Right ventricle myocardium inferior (tissue), 1 donor: ENCODE results near the gene ISYNA1. TPM values are rescaled to one million over a fixed set of nuclear protein-coding genes. Genes with fewer than 3 reads are reported as not detected.
A peak's percentile ranks its signal among the peaks of the same experiment; 100 is the strongest.

Source experiments
- ATAC-seq: fragments of 200-7000 bp; cut with Tn5 transposase; one replicate; pipeline ENCODE4 v1.9.1; 2020; ENCODE audit warnings: mild to moderate bottlenecking, moderate library complexity
- DNase-seq: peaks from one replicate; pipeline ENCODE4 v3.0.0; 2021; ENCODE audit errors: missing footprints
- intact Hi-C: fragments of 100-400 bp; cut with DNase I; formaldehyde crosslinking; loops from one replicate; pipeline ENCODE4 v1.11.0; 2022
- long read RNA-seq: library from polyadenylated mRNA; unstranded; transcript quantifications from one replicate; pipeline ENCODE4 v2.0.0, GENCODE V29; 2021
- total RNA-seq: library from RNA; stranded (reverse); fragmentation: NEBNext Ultra II Directional; extraction: Animal tissue kit (Norgen Biotek cat#: 25700); gene quantifications from one replicate; pipeline ENCODE4 v1.2.1, GENCODE V29; 2021
- donor health status: DM: no; HTN: yes; CAD: no; lungs with severe emphysema.

Gene ISYNA1
- 26.0 TPM for total RNA-seq
- long read RNA-seq, transcript ISYNA1-201 (11 exons, 2,420 nt): major isoform, 25 of 33 reads
- long read RNA-seq, partial matches to known transcripts: 1 of 33 reads
- long read RNA-seq, other reads (novel, unspliced or antisense): 5 of 33 reads

DNA sequence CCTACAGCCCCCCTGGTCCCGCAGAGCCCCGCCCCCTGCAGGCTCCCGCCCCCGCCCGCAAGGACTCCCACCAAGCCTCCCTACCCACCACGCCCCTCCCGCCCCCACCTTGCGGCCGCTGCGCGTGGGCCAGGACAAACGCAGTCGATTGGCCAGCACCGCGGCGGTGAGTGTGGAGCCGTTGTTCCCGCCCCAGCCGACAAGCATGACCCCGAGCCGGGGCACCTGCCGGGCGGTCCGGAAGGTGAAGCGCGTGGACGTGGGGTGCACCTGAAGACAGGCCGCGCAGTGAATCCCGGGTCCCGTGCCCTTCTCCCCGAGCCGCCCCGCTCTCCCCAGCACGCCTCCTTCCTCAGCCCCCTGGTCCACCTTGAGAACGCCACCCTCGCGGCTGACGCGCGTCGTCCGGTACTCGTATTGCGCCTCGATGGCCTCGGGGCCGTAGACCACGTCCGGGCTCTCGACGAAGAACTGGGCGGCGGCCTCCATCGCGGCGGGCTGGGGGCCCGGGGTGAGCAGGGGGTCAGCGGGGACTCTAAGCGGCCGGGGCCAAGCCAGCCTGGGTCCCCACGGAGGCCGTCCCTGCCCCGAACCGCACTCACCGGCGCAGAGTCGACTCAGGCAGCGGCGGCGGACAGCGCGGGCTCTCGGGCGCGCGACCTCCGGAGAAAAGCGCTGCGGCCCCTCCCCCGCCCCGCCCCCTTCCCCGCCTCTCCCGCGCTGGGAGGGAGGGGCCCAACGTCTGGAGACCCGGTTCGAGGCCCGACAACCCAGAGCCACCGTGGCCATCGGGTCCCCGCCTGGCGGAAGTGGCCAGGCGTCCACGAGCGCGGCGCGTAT lies at the start of gene ISYNA1:
Gene ISYNA1, minus strand, starts transcription at position 643 of the 840 bp plus-strand sequence. Its CDS starts 154 bp downstream, at position 489.
- intact Hi-C loops: no loop called here
- peak; percentile 78 for DNase-seq
- peak; percentile 49 for ATAC-seq

DNA sequence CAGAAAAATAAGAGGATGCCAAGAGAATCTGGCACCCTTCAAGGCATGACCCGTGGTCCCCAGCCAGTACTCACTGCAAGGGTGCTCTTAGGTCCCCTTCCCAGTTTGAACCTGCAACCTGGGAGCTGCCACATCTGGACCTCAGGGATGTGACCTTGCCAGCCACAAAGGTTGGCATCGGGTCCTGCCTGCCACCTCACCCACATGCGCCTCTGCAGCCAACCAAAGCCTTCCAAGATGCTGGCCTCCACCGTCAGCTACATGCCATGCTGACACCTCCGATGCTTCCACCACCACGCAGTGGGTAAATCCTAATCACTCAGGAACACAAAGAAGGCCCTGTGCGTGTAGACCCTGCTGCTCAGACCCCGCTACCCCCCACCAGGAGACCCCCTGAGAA lies 48.8 kb upstream of the ISYNA1 start:
- intact Hi-C loops: no loop called here
- ATAC-seq (no peak), DNase-seq (peak; percentile 28)

DNA sequence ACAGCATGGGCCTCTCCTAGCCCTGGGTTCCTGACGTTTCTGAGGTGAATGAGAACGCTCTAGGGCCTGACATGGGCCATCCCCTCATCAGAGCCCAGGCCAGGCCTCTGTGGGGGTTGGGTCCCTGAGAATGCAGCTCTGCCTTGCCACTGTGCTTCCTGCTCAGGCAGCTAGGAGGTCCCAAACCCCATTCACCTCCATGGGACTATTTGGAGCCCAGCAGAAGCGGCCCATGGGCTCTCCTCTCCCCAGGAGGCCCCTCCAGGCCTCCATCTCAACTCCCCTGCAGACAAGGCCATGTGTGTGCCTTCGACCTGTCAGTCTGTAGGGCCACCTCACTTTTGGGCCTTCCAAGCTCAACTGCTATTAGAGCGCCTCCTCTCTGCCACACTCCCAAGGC lies 47.1 kb upstream of the ISYNA1 start:
- intact Hi-C loops: no loop called here
- DNase-seq (no peak), ATAC-seq (no peak)

DNA sequence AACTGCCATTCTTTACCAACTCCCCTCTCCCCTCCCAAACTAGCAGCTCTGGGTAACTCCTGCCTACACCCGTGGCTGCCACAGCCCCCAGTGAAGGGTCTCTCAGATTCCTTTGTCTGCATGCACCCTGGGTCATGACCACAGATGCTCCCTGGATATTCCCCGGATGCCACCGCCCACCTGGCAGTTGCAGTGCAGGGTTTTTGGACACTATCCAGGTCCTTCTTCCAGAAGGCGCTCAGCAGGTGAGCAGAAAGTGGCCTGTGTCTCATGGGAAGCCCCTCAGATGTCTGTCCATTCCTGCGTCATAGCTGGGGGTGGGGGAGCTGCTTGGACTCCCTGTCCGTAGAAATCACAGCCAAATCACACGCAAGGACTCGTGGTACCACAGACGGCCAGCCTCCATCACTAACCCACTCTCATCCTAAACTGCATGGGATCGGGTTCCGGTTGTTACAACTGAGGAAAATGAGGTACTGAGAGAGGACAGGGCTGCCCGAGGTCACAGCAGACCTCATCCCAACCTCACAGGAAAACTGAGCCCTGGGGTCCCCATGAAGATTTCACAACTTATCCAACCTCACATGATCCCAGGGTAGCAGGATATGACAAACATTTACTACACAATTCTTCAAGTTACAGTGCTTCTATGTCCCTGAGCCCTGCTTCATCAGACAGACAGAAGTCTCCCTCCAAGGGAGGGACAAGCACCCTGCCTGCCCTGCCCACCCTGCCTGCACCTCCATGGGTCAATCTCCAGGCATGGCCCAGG lies 45.4 kb upstream of the ISYNA1 start:
- no peak for ATAC-seq
- DNase-seq: no peak
- intact Hi-C loops: no loop called here

DNA sequence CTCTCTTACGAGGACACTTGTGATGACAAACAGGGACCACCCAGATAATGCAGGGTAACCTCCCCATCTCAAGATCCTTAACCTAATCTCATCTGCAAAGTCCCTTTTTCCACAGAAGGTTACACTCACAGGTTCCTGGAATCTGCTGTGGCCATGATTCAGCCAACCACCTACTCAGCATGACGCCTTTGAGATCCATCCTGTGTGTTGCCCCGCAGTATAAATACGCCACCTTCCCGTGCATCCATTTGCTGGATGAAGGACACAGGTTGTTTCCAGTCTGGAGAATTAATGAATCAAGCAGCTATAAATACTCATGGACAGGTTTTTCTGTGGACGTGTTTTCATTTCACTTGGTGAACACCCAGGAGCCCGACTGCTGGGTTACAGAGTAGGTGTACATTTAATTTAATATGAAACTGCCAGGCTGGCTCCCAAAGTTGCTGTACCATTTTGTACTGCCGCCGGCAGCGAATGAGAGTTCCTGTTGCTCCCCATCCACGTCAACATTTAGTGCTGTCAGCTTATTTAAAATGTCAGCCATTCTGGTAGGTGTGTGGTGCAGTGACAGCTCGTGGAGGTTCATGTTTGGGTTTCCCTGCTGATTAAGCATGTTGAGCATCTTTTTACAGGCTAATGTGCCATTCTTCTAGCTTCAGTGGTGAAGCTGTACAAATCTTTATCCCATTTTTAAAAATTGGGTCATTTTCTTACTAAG lies 43.7 kb upstream of the ISYNA1 start:
- intact Hi-C loops: no loop called here
- ATAC-seq: no peak
- DNase-seq: no peak

DNA sequence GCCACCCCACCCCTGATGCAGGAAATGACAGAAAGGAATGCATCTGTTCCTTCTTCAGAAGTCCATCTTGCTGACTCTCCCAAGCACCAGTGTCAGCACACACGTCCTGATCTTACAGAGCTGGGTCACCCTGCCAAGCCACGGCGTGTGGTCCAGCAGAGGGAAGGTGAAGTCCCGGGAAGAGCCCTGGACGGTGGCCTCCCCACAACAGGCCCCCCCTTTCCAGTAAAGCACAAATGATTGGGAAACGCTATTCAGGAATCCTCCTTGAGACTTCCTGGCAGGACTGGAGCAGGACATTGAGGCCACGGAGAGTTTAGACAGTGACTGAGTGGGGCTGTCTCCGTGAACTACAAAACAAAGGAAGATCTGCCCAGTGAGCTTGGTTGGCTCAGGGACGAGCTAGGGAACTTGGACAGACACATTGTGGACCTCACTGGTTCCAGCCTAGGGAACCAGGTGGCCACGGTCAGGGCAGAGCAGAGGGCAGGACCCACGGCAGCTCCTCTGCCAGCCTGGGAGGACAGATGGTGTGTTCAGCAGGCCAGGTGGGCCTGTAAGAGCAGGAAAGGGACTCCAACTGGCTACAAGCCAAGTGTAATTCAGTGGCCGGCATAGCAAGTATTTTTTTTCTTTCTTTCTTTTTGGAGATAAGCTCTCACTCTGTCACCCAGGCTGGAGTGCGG lies 42.2 kb upstream of the ISYNA1 start:
- DNase-seq (peak; percentile 89), ATAC-seq (peak; percentile 70)
- intact Hi-C loops: no loop called here

DNA sequence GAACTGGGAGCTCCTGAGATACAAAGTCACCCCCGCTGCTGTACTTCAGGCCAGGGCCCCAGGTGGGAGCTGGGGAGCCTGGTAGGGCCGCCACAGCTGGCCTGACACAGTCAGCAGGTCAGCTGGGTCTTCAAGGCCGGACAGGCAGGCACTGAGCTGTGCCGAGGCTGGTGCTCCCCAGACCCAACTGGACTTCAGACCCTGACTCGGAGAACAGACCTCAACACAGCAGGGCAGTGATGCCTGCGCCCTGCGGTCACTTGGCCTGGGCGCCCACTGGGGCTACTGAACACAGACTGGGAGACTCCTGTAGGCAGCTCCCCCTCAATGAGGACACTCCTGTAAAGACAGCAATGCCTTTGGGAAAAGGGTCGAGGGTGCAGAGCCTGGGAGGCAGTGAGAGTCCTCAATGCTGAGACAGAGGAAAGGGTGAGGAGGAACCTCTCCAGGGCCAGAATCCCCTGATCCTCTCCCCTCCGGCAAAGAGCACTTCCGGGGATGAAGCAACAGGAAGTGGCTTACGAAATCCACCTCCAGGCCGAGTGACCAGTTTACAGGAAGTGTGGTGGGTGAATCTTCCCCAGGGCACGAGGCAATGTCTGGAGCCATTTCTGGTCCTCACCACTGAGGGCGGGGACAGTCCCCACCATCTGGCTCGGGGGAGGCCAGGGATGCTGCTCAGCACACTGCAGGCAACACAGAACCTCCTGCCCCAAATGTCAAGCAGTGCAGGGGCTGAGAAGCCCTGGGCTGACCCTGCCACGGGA lies 40.8 kb upstream of the ISYNA1 start:
- ATAC-seq: peak; percentile 80
- intact Hi-C loops: no loop called here

DNA sequence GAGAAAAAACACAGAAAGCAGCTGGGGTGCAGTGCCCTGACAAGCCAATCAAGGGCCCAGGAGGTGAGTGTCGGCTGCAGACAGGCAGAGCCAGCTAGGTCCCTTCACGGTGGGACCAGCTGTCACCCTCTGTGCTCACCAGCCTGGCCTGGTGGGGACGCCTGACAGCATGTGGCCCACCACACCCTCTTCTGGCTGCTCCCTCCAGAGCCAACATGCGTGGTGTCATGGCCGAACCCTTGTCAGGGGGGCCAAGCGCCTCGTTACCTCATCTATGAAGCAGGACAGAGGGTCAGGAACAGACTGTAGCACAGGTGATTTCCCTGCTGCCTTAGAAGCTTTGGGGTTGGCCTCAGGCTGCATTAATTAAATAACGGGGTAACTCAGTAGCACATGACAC lies 40.0 kb upstream of the ISYNA1 start:
- ATAC-seq: no peak
- intact Hi-C loops: no loop called here
- DNase-seq: no peak

More for the DNA sequence above, 40.8 kb upstream of the ISYNA1 start:
- peak; percentile 91 for DNase-seq

DNA sequence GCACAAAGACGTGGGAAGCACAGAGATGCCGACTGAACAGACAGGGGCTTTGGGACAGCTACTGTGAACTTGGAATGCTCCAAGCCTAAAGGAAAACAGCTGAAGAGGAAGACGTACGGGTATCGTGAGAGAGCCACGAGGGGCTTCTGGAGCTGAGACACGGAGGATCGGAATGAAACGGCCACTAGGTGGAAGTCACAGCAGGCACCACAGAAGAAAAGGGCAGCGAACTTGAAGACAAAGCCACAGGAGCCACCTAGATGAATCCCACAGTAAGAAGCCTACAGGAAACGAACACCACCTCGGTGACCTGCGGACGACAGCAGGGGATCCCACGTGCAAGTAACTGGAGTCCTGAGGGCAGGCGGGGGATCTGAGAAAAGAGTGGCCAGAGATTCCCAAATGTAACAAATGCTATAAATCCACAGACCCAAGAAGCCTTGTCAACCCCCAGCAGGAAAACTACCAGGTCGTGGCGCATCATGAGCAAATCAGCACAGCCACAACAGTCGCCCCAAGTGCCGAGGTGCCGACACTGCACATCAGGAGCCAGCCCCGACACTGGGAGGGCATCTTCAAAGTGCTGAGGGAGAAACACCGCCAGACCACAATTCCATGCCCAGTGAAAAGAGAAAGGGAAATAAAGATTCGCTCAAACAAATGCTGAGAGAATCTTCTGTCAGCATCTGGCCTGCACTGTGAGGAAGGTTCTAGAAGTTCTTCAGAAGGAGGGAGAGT lies 39.3 kb upstream of the ISYNA1 start:
- DNase-seq (no peak), ATAC-seq (no peak)
- intact Hi-C loops: no loop called here

DNA sequence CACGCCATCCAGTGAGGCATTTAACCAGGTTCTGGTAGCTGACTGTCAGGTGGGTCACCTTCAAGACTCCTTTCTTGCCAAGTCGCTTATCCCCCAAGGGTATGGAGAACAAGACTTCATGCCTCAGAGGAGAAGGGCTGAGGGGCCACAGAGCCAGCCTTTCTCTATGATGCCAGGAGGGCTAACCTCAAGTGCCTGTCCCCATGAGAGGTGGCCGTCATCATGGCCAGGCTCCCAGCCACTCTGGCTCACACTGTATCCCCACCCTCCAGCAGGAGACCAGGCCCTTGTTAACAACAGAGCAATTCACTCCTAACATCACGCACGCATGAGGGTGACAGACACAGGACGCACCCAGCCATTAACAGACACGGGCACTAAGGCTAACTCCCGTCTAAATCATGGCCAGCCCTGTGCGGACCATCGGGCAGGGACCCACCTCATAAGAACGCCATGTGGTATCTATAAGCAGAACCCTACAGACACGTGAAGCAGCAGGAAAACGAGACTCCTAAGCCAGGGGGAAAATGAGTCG lies 38.6 kb upstream of the ISYNA1 start:
- intact Hi-C loops: no loop called here
- ATAC-seq: peak; percentile 6
- DNase-seq: no peak

DNA sequence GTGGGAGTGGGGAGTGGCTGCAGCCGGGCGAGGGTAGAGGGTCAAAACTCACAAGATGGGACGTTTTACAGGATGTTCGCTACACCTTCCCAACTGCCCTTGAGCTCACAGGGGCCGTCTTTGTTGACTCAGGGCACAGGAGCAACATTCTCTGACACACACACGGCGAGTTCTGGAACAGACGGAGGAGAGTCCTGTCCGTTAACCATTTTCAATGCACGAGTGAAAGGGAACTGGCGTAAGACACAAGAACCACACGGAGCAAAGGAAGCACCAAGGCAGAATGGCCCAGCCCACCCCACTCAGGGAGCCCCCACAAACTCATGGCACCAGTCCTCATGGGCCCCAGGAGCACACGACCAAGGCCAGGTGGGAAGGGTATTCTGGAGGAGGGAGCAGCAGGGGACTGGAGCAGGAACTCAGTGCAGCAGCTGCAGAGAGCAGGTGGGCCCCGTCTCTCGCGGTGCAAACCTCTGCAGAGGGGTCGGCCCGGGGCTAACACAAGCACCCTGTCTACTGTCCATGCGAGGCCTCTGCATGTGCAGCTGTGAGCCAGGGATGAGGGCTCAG lies 37.9 kb upstream of the ISYNA1 start:
- no peak for ATAC-seq
- DNase-seq: no peak
- intact Hi-C loops: no loop called here

DNA sequence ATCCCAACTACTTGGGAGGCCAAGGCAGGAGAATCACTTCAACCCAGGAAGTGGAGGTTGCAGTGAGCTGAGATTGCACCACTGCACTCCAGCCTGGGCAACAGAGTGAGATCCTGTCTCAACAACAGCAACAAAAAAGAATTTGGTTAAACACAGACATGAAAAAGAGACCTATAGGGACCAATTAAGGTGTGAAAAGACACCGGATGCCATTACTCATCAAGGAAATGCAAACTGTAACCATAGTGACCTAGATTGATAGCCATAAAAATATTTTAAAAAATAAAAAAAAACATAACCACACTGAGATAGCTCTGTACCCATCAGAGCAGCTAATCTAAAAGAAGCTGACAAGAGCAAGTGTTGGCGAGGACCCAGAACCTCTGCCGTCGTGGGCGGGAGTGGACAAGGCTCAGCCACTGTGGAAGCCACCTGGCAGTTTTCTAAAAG lies 37.1 kb upstream of the ISYNA1 start:
- DNase-seq (no peak), ATAC-seq (no peak)
- intact Hi-C loops: no loop called here

DNA sequence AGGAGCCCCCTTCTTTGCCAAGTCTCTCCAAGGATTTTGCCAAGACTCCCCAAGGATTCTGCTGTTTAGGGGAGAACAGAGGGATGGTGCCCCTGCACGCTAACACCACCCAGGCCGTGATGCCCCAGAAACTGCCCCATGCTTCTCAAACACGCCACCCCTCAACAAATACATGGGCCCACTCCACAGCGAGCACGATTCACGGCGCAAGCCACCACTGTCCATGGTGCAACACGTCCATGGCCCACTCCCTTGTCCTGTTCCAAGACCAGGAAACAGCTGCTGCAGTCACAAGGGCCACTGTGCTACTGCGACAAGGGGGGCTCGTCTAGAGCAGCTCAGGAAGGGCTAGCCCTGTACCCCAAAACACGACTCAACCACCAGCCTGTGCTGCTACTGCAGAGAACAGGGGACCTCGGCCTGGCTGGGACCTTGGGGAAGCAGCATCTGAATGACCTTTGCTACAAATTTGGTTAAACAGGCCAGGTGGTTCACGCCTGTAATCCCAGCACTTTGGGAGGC lies 36.5 kb upstream of the ISYNA1 start:
- no peak for DNase-seq
- intact Hi-C loops: no loop called here
- ATAC-seq: no peak

DNA sequence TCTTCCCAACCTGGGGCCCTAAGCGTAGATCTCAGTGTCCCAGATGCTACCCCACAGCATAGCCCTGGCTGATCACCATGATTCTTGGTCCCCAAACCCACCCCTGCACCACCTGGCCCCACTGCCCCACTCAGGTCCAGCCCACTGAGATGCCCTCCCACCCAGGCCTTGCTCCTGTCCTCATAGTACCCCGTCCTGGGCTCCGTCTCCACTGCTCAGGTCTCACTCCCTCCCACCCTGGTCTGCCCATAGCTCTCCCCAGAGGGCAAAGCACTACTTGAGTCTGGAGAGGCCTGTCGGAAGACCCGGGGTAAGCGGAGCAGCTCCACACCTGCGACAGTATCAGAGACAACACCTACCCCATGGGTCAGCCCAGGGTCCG lies 35.8 kb upstream of the ISYNA1 start:
- intact Hi-C loops: no loop called here
- DNase-seq: no peak
- ATAC-seq: no peak

DNA sequence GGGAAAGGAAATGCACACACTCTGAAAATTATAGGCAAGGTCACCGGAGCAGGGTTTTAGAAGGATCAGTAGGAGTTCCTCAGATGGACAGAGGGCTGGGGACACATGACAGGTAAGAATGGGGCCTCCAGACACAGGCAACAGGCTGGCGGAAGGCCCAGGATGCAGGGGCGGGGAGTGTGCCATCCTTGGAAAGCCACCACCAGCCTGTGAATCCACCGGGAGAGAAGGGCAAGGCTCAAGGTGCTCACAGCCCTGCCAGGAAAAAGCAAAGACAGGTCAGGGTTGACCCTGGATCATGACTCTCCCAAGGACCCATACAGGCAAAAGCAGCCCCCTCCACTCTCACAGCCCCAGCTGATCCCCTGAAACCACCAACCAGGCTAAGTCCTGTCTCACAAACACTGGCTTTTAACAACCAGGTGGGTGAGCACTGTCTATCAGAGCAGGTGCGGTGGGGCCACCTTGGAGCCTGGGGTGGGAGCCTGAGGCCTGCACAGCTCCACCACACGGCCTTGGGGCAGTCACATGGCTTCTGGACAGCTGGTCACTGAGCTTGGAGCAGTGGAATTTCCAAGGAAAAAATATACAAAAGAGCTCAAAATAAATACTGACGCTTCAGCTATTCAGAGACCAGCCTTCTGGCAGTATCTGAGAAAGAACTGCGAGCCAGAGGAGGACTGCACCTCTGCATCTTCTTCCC lies 35.2 kb upstream of the ISYNA1 start:
- no peak for ATAC-seq
- intact Hi-C loops: no loop called here
- no peak for DNase-seq

DNA sequence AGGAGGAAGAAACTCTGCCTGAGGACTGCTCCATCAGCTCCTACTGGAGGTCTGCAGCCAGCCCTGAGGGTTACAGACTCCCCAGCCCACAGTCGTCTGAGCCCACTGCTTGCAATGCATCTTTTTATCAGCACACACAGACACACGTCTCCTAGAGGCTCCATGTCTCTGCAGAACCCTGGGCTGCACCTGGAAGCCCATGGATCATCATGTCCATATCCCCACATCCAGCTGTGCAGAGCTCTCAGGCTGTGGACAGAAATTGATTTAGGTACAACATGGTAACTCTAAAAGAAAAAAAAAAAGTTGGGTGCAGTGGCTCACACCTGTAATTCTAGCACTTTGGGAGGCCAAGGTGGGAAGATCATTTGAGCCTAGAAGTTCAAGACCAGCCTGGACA lies 32.9 kb upstream of the ISYNA1 start:
- DNase-seq (no peak), ATAC-seq (no peak)
- intact Hi-C loops: no loop called here
